Measurements from ENCODE around the gene BRIX1. TPM values are rescaled to one million over a fixed set of nuclear protein-coding genes. Genes with fewer than 3 reads are reported as not detected.

BRIX1 gene
- total and polyA plus RNA-seq, 9 of the 15 experiments (the other 6 are each of a cell fraction or from before 2014, with no cell fraction given) = 115 to 193 (median 159) TPM

DNA sequence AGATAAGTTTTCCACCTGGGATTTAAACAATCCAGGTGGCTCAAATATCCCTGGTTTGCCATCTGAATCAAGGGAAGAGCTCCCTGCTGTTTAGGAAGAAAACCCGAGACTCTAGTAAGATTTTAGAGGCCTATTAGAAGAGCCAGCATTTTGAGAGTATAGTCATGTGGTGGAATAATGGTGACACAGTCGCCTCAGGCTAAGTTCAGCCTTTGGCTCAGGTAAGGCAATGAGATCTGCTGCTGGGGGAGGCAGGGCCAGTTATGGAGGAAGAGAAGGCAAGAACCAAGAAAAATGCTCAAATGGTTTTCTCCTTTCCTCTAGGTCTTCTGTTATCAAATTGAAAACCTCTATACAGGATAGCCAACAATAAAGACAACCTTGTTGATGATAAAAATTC is 16.4 kb upstream of the BRIX1 start:
- no peak overlapping the region for H3K4me2 ChIP-seq (ENCODE audit: insufficient read depth, low read length)
- ATAC-seq (no peak), DNase-seq (ENCODE audit: extremely low read depth in 1 of 4, low spot score in 3 of 4) (no peak), FAIRE-seq (no peak)
- WGBS (ENCODE audit: insufficient coverage, low coverage, missing lambda C conversion rate) = 60% methylated on average over 2 of the region's 2 CpGs
- in situ Hi-C loops (cut with MboI) = loop anchor here (10.0 kb wide), 1 partner anchor 414 kb away; no protein-coding TSS in a partner anchor
- H4K20me1 ChIP-seq (replicated peaks; ENCODE audit: control insufficient read depth, insufficient read depth, low read length) = no peaks in the 10 kb centered on the region
- H3K36me3 ChIP-seq (ENCODE audit: control insufficient read depth, insufficient read depth, low read length) = peaks cover 6% of the 10 kb centered on the region; the same call in 2 of the 3 replicates
- H3K79me2 ChIP-seq (ENCODE audit: control insufficient read depth, insufficient read depth, low read length) = no peaks in the 10 kb centered on the region
- no peaks in the 10 kb centered on the region for H3K9me1 ChIP-seq (ENCODE audit: control insufficient read depth, insufficient read depth, low read length)
- peaks cover 11 to 22% of the 10 kb centered on the region in 2 experiments for H3K4me1 ChIP-seq (replicated peaks in 1 of 2; ENCODE audit: control insufficient read depth in 2 of 2, insufficient read depth in 2 of 2, low read length in 2 of 2)
- intact Hi-C loops (cut with micrococcal nuclease) = loop anchor here (2.0 to 5.0 kb wide), 5 partner anchors 67 to 316 kb away; no protein-coding TSS in a partner anchor
- no peak overlapping the region for H3K9ac ChIP-seq (ENCODE audit: insufficient read depth in 1 of 2, low read depth in 2 of 2, low read length in 2 of 2)
- H2AFZ ChIP-seq (ENCODE audit: low read depth, low read length) = no peak overlapping the region
- H3K27me3 ChIP-seq (ENCODE audit: control insufficient read depth in 2 of 2, insufficient read depth in 2 of 2, low read length in 2 of 2) = no peaks in the 10 kb centered on the region
- H3K9me3 ChIP-seq (replicated peaks; ENCODE audit: control insufficient read depth, insufficient read depth, low read depth, low read length) = no peaks in the 10 kb centered on the region
- H3K27ac ChIP-seq (ENCODE audit: extremely low read depth, low read depth, low read length) = no peak overlapping the region
- ChIA-PET POLR2A (interaction anchor here (1.0 to 1.9 kb wide), 6 partner anchors 10 to 376 kb away, joined by 3 to 7 read pairs (median 3); partner anchors contain the start of genes BRIX1 and RAD1), CTCF (ENCODE audit: low intra/inter-chr PET ratio) (interaction anchor here (0.6 to 2.5 kb wide), 6 partner anchors 286 to 901 kb away, joined by 3 to 38 read pairs (median 10); no protein-coding TSS in a partner anchor)
- no peak overlapping the region for H3K4me3 ChIP-seq
- BruUV-seq (replicated peaks) = no TSS peak
- TF ChIP-seq ETV5 (CRISPR knock-in tag; IDR thresholded peaks at IDR 0.05; ENCODE audit: low read depth) = no peak
- TF ChIP-seq, protein P1, sequence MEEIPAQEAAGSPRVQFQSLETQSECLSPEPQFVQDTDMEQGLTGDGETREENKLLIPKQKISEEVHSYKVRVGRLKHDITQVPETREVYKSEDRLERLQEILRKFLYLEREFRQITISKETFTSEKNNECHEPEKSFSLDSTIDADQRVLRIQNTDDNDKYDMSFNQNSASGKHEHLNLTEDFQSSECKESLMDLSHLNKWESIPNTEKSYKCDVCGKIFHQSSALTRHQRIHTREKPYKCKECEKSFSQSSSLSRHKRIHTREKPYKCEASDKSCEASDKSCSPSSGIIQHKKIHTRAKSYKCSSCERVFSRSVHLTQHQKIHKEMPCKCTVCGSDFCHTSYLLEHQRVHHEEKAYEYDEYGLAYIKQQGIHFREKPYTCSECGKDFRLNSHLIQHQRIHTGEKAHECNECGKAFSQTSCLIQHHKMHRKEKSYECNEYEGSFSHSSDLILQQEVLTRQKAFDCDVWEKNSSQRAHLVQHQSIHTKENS (CRISPR knock-in tag; IDR thresholded peaks at IDR 0.05) = no peak
- no peak for TF ChIP-seq NEUROD1 (IDR thresholded peaks at IDR 0.05; ENCODE audit: borderline replicate concordance, low read depth, low read length, partially characterized antibody)
- no peak for TF ChIP-seq LARP7 (IDR thresholded peaks at IDR 0.05)
- no peak for TF ChIP-seq SRF (CRISPR knock-in tag; IDR thresholded peaks at IDR 0.05)
- TF ChIP-seq ZNF232 (CRISPR knock-in tag; IDR thresholded peaks at IDR 0.05) = no peak
- TF ChIP-seq, protein P2, sequence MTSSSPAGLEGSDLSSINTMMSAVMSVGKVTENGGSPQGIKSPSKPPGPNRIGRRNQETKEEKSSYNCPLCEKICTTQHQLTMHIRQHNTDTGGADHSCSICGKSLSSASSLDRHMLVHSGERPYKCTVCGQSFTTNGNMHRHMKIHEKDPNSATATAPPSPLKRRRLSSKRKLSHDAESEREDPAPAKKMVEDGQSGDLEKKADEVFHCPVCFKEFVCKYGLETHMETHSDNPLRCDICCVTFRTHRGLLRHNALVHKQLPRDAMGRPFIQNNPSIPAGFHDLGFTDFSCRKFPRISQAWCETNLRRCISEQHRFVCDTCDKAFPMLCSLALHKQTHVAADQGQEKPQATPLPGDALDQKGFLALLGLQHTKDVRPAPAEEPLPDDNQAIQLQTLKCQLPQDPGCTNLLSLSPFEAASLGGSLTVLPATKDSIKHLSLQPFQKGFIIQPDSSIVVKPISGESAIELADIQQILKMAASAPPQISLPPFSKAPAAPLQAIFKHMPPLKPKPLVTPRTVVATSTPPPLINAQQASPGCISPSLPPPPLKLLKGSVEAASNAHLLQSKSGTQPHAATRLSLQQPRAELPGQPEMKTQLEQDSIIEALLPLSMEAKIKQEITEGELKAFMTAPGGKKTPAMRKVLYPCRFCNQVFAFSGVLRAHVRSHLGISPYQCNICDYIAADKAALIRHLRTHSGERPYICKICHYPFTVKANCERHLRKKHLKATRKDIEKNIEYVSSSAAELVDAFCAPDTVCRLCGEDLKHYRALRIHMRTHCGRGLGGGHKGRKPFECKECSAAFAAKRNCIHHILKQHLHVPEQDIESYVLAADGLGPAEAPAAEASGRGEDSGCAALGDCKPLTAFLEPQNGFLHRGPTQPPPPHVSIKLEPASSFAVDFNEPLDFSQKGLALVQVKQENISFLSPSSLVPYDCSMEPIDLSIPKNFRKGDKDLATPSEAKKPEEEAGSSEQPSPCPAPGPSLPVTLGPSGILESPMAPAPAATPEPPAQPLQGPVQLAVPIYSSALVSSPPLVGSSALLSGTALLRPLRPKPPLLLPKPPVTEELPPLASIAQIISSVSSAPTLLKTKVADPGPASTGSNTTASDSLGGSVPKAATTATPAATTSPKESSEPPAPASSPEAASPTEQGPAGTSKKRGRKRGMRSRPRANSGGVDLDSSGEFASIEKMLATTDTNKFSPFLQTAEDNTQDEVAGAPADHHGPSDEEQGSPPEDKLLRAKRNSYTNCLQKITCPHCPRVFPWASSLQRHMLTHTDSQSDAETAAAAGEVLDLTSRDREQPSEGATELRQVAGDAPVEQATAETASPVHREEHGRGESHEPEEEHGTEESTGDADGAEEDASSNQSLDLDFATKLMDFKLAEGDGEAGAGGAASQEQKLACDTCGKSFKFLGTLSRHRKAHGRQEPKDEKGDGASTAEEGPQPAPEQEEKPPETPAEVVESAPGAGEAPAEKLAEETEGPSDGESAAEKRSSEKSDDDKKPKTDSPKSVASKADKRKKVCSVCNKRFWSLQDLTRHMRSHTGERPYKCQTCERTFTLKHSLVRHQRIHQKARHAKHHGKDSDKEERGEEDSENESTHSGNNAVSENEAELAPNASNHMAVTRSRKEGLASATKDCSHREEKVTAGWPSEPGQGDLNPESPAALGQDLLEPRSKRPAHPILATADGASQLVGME (CRISPR knock-in tag; IDR thresholded peaks at IDR 0.05) = no peak
- no peak for TF ChIP-seq PRPF4 (IDR thresholded peaks at IDR 0.05; ENCODE audit: insufficient read depth, low read depth, low read length, poor library complexity, severe bottlenecking)
- no peak for TF ChIP-seq ZZZ3 (IDR thresholded peaks at IDR 0.05)
- no peak for TF ChIP-seq ZNF695 (CRISPR knock-in tag; IDR thresholded peaks at IDR 0.05)
- TF ChIP-seq TCF7 (IDR thresholded peaks at IDR 0.05; ENCODE audit: borderline replicate concordance) = no peak
- TF ChIP-seq MYNN (IDR thresholded peaks at IDR 0.05) = no peak
- no peak for TF ChIP-seq MYNN (CRISPR knock-in tag; IDR thresholded peaks at IDR 0.05)
- no peak for TF ChIP-seq ARID2 (IDR thresholded peaks at IDR 0.05)
- TF ChIP-seq PCBP1 (IDR thresholded peaks at IDR 0.05; ENCODE audit: low read depth, low read length, poor library complexity, severe bottlenecking) = no peak

Data from K562 (cell line).